Testis (tissue), 2 donors: Measurements from ENCODE around the gene STRN.

ENCODE experiments used
- POLR2A ChIP-seq: fragments of 450-650 bp; IDR thresholded peaks from one replicate; pipeline ENCODE4 v1.6.1; 2017; ENCODE audit warnings: antibody characterized with exemption, mild to moderate bottlenecking, moderate library complexity
- TF ChIP-seq, protein P1 (sequence below), 3 experiments: fragments of 450-650 bp in 2 of 3; fragments of 200-600 bp in 1 of 3; sonication (generic) in 1 of 3; IDR thresholded peaks; one replicate each; pipeline ENCODE4 v1.5.1; 2016 to 2019; ENCODE audit warnings: antibody characterized with exemption in 3 of 3, mild to moderate bottlenecking in 2 of 3, moderate library complexity in 1 of 3

DNA sequence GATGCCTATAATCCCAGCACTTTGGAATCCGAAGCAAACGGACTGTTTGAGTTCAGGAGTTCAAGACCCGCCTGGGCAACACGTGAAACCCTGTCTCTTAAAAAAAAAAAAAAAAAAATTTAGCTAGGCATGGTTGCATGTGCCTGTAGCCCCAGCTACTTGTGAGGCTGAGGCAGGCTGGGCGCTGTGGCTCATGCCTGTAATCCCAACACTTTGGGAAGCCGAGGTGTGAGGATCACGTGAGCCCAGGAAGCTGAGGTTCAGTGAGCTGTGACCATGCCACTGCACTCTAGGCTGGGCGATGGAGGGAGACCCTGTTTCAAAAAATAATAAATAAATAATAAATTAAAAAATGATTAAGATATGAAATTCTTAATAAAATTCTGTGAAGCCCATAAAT lies 9.0 kb upstream of the STRN start:
- TF ChIP-seq, protein P1, sequence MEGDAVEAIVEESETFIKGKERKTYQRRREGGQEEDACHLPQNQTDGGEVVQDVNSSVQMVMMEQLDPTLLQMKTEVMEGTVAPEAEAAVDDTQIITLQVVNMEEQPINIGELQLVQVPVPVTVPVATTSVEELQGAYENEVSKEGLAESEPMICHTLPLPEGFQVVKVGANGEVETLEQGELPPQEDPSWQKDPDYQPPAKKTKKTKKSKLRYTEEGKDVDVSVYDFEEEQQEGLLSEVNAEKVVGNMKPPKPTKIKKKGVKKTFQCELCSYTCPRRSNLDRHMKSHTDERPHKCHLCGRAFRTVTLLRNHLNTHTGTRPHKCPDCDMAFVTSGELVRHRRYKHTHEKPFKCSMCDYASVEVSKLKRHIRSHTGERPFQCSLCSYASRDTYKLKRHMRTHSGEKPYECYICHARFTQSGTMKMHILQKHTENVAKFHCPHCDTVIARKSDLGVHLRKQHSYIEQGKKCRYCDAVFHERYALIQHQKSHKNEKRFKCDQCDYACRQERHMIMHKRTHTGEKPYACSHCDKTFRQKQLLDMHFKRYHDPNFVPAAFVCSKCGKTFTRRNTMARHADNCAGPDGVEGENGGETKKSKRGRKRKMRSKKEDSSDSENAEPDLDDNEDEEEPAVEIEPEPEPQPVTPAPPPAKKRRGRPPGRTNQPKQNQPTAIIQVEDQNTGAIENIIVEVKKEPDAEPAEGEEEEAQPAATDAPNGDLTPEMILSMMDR (IDR thresholded peaks at IDR 0.05), result no peak
- TF ChIP-seq POLR2A, result no peak
